SK-N-SH (cell line): ENCODE results near the gene COL5A1. TPM values are rescaled to one million over a fixed set of nuclear protein-coding genes. Genes with fewer than 3 reads are reported as not detected.

Experiments used
- CTCF ChIA-PET: fragments of 300-600, 350-600 bp; formaldehyde crosslinking; extraction: SDS; loops from one replicate; lab custom pipeline; 2021; lab: Yijun Ruan, JAX
- POLR2A ChIA-PET: fragments of 350-600 bp; sonication (Branson Sonifier 250); formaldehyde crosslinking; extraction: SDS; loops from one replicate; lab custom pipeline; 2020; ENCODE audit warnings: antibody characterized with exemption, inconsistent platforms; lab: Yijun Ruan, JAX
- DNase-seq: peaks from one replicate; pipeline ENCODE4 v3.0.0; 2012
- H2AFZ ChIP-seq: fragments of 200-600 bp; sonication (generic); 2 replicates; pipeline ENCODE4 v1.8.1; 2016; ENCODE audit warnings: antibody characterized with exemption, mild to moderate bottlenecking, low read depth
- H3F3A ChIP-seq: fragments of 200-600 bp; sonication (generic); replicated peaks from 2 replicates; pipeline ENCODE3; 2016; ENCODE audit warnings: antibody characterized with exemption, mild to moderate bottlenecking; ENCODE audit not compliant: insufficient read depth
- H3K27ac ChIP-seq, 2 experiments: fragments of 200-500 bp in 1 of 2; fragments of 200-600 bp in 1 of 2; sonication (Bioruptor generic) in 1 of 2; sonication (generic), shearing (Covaris generic) in 1 of 2; 2 replicates each; pipeline versions ENCODE4 v1.5.1 to v1.6.1; 2014 to 2016; ENCODE audit warnings: low read depth in 2 of 2, inconsistent platforms in 1 of 2, low read length in 1 of 2, mild to moderate bottlenecking in 1 of 2, mixed read lengths in 1 of 2
- H3K27me3 ChIP-seq: fragments of 200-600 bp; sonication (generic), shearing (Covaris generic); 2 replicates; pipeline ENCODE4 v1.6.1; 2016; ENCODE audit warnings: mixed run types; ENCODE audit not compliant: insufficient read depth
- H3K36me3 ChIP-seq, 2 experiments: fragments of 200-500 bp in 1 of 2; fragments of 200-600 bp in 1 of 2; sonication (Bioruptor generic) in 1 of 2; sonication (generic) in 1 of 2; replicated peaks in 1 of 2; 2 replicates each; pipeline versions ENCODE3 to v1.5.1; 2014 to 2016; ENCODE audit warnings: low read length in 1 of 2, mild to moderate bottlenecking in 1 of 2; ENCODE audit not compliant: insufficient read depth in 2 of 2, control insufficient read depth in 1 of 2
- H3K4me1 ChIP-seq, 2 experiments: fragments of 200-500 bp in 1 of 2; fragments of 200-600 bp in 1 of 2; sonication (Bioruptor generic) in 1 of 2; sonication (generic), shearing (Covaris generic) in 1 of 2; 2 replicates each; pipeline versions ENCODE4 v1.5.1 to v1.6.1; 2014 to 2016; ENCODE audit warnings: low read depth in 1 of 2, low read length in 1 of 2, mixed run types in 1 of 2; ENCODE audit not compliant: insufficient read depth in 2 of 2, control insufficient read depth in 1 of 2
- H3K4me2 ChIP-seq: fragments of 200-600 bp; sonication (generic), shearing (Covaris generic); 2 replicates; pipeline ENCODE4 v1.6.1; 2017; ENCODE audit warnings: mixed run types
- H3K4me3 ChIP-seq, 2 experiments: fragments of 200-500 bp in 1 of 2; fragments of 200-600 bp in 1 of 2; sonication (Bioruptor generic) in 1 of 2; sonication (generic), shearing (Covaris generic) in 1 of 2; 2 replicates each; pipeline versions ENCODE4 v1.5.1 to v1.8.1; 2014 to 2016; ENCODE audit warnings: low read depth in 2 of 2, inconsistent platforms in 1 of 2, low read length in 1 of 2, mild to moderate bottlenecking in 1 of 2, mixed read lengths in 1 of 2, moderate library complexity in 1 of 2
- H3K79me2 ChIP-seq: fragments of 200-600 bp; sonication (generic); 2 replicates; pipeline ENCODE4 v1.8.1; 2017; ENCODE audit warnings: mild to moderate bottlenecking; ENCODE audit not compliant: insufficient read depth
- H3K9ac ChIP-seq: fragments of 200-600 bp; sonication (generic); 2 replicates; pipeline ENCODE4 v1.6.1; 2017; ENCODE audit warnings: mixed run types
- H3K9me2 ChIP-seq: fragments of 200-600 bp; sonication (generic); 2 replicates; pipeline ENCODE4 v1.6.1; 2017; ENCODE audit warnings: mixed run types
- H3K9me3 ChIP-seq: fragments of 200-600 bp; sonication (generic); 2 replicates; pipeline ENCODE4 v1.6.1; 2017; ENCODE audit warnings: mixed run types, mild to moderate bottlenecking, moderate library complexity
- H4K20me1 ChIP-seq: fragments of 200-600 bp; sonication (generic); 2 replicates; pipeline ENCODE4 v1.6.1; 2017; ENCODE audit warnings: mild to moderate bottlenecking, mixed run types; ENCODE audit not compliant: insufficient read depth
- CHD2 ChIP-seq: fragments of 150-350 bp; IDR thresholded peaks from 2 replicates; pipeline ENCODE4 v1.6.1; 2018; ENCODE audit warnings: low read length; ENCODE audit not compliant: partially characterized antibody
- ELF1 ChIP-seq: IDR thresholded peaks from 2 replicates; pipeline ENCODE4 v1.4.0; 2012
- EZH2phosphoT487 ChIP-seq: fragments of 200-600 bp; sonication (generic); IDR thresholded peaks from 2 replicates; pipeline ENCODE4 v1.6.1; 2017; ENCODE audit warnings: low read depth, mixed run types, mild to moderate bottlenecking, antibody characterized with exemption, moderate library complexity, borderline replicate concordance
- FOXJ3 ChIP-seq: sonication (generic); formaldehyde crosslinking; IDR thresholded peaks from 2 replicates; pipeline ENCODE4 v1.5.1; 2020; ENCODE audit warnings: mild to moderate bottlenecking, missing genetic modification reagents
- FOXM1 ChIP-seq: IDR thresholded peaks from 2 replicates; pipeline ENCODE4 v1.4.0; 2012; ENCODE audit warnings: low read depth, mild to moderate bottlenecking
- GATA2 ChIP-seq: sonication (generic); formaldehyde crosslinking; IDR thresholded peaks from 2 replicates; pipeline ENCODE4 v1.5.0; 2020; ENCODE audit warnings: mild to moderate bottlenecking, missing genetic modification reagents
- NRF1 ChIP-seq: IDR thresholded peaks from 2 replicates; pipeline ENCODE4 v1.6.1; 2012; ENCODE audit warnings: low read depth, mild to moderate bottlenecking, low read length
- POLR2AphosphoS5 ChIP-seq: IDR thresholded peaks from 2 replicates; pipeline ENCODE4 v1.6.1; 2012; ENCODE audit warnings: low read depth, low read length
- RAD21 ChIP-seq: IDR thresholded peaks from 2 replicates; pipeline ENCODE4 v1.6.1; 2012; ENCODE audit warnings: mild to moderate bottlenecking, low read length
- RCOR1 ChIP-seq: fragments of 150-350 bp; IDR thresholded peaks from 2 replicates; pipeline ENCODE4 v1.6.1; 2017; ENCODE audit warnings: antibody characterized with exemption, low read length
- SIN3A ChIP-seq: IDR thresholded peaks from 2 replicates; pipeline ENCODE4 v1.6.1; 2012; ENCODE audit warnings: low read depth, mild to moderate bottlenecking, low read length, moderate library complexity, borderline replicate concordance
- SMC3 ChIP-seq: IDR thresholded peaks from 2 replicates; pipeline ENCODE4 v1.6.1; 2012; ENCODE audit warnings: low read depth, low read length, improper control_type of control experiment
- TAF1 ChIP-seq: IDR thresholded peaks from 2 replicates; pipeline ENCODE4 v1.6.1; 2012; ENCODE audit warnings: low read depth, mild to moderate bottlenecking, low read length, moderate library complexity, borderline replicate concordance
- TCF12 ChIP-seq: IDR thresholded peaks from 2 replicates; pipeline ENCODE4 v1.4.0; 2012
- TEAD4 ChIP-seq: IDR thresholded peaks from 2 replicates; pipeline ENCODE4 v1.4.0; 2012; ENCODE audit warnings: mild to moderate bottlenecking, borderline replicate concordance; ENCODE audit not compliant: insufficient read depth
- YY1 ChIP-seq: IDR thresholded peaks from 2 replicates; pipeline ENCODE4 v1.4.0; 2012; ENCODE audit warnings: low read depth, mild to moderate bottlenecking
- WGBS: methylation state at CpG from one replicate; pipeline ENCODE4 v1.1.6; 2017; ENCODE audit warnings: low lambda C conversion rate; 5-methylcytosine and 5-hydroxymethylcytosine counted together
- polyA plus RNA-seq, 3 experiments: library from polyadenylated mRNA; depleted of rRNA; stranded (reverse); fragments of >200 nt; gene quantifications; 2 replicates each; pipeline ENCODE4 v1.2.3, GENCODE V29; 2012
- TF ChIP-seq, protein P1 (sequence below): fragments of 150-350 bp; IDR thresholded peaks from 2 replicates; pipeline ENCODE4 v1.6.1; 2017; ENCODE audit warnings: antibody characterized with exemption, low read length, low read depth, borderline replicate concordance
- TF ChIP-seq, protein P2 (sequence below): IDR thresholded peaks from 2 replicates; pipeline ENCODE4 v1.4.0; 2012; ENCODE audit warnings: low read depth
- TF ChIP-seq, protein P3 (sequence below): fragments of 200-600 bp; sonication (generic); IDR thresholded peaks from 2 replicates; pipeline ENCODE4 v1.6.1; 2017; ENCODE audit warnings: antibody characterized with exemption, mild to moderate bottlenecking, moderate library complexity
- TF ChIP-seq, protein P4 (sequence below): IDR thresholded peaks from 2 replicates; pipeline ENCODE4 v1.6.1; 2012; ENCODE audit warnings: mild to moderate bottlenecking, low read depth, low read length, moderate library complexity
- TF ChIP-seq, protein P5 (sequence below): IDR thresholded peaks from 2 replicates; pipeline ENCODE4 v1.4.0; 2012; ENCODE audit warnings: low read depth, borderline replicate concordance

The COL5A1 gene
- polyA plus RNA-seq, 1 of the 3 experiments (the other 2 are of a cell fraction) = 73.8 TPM

DNA sequence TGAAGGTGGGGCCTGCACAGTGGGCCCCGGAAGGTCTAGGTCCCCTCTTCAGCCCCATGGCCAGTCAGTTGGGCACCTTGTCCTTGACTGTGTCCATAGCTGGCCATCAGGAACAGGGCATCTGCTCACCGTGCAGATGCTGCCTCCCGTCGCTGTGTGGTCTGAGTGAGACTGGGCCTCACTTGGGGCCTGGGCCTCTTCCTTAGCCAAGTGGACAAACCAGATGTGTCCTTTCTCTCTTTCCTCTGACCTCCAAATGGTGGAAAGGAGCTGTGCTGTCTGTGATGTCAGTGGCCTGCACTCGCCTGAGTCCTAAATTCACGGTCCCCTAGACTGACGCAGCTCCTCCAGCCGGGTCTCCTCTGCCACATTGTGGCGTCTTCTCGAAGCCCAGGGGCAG is 114.5 kb downstream of the COL5A1 start:
- no peak overlapping the region for H2AFZ ChIP-seq
- H3K9ac ChIP-seq = no peak overlapping the region
- H3F3A ChIP-seq = peaks cover 65% of the 10 kb centered on the region
- ChIA-PET CTCF (no interaction called here), POLR2A (no interaction called here)
- peaks cover 27 to 32% of the 10 kb centered on the region in 2 experiments for H3K36me3 ChIP-seq
- H3K4me3 ChIP-seq = no peak overlapping the region
- TF ChIP-seq FOXM1 (no peak), ELF1 (no peak), RAD21 (no peak), NRF1 (no peak), SMC3 (no peak), GATA2 (no peak), TCF12 (no peak), FOXJ3 (CRISPR knock-in tag) (no peak), CHD2 (no peak), RCOR1 (no peak), TEAD4 (no peak), SIN3A (no peak), YY1 (no peak)
- TF ChIP-seq, protein P1, sequence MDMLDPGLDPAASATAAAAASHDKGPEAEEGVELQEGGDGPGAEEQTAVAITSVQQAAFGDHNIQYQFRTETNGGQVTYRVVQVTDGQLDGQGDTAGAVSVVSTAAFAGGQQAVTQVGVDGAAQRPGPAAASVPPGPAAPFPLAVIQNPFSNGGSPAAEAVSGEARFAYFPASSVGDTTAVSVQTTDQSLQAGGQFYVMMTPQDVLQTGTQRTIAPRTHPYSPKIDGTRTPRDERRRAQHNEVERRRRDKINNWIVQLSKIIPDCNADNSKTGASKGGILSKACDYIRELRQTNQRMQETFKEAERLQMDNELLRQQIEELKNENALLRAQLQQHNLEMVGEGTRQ = no peak
- TF ChIP-seq, protein P2, sequence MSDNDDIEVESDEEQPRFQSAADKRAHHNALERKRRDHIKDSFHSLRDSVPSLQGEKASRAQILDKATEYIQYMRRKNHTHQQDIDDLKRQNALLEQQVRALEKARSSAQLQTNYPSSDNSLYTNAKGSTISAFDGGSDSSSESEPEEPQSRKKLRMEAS = no peak
- TF ChIP-seq, protein P3, sequence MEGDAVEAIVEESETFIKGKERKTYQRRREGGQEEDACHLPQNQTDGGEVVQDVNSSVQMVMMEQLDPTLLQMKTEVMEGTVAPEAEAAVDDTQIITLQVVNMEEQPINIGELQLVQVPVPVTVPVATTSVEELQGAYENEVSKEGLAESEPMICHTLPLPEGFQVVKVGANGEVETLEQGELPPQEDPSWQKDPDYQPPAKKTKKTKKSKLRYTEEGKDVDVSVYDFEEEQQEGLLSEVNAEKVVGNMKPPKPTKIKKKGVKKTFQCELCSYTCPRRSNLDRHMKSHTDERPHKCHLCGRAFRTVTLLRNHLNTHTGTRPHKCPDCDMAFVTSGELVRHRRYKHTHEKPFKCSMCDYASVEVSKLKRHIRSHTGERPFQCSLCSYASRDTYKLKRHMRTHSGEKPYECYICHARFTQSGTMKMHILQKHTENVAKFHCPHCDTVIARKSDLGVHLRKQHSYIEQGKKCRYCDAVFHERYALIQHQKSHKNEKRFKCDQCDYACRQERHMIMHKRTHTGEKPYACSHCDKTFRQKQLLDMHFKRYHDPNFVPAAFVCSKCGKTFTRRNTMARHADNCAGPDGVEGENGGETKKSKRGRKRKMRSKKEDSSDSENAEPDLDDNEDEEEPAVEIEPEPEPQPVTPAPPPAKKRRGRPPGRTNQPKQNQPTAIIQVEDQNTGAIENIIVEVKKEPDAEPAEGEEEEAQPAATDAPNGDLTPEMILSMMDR = no peak
- H3K9me2 ChIP-seq = no peaks in the 10 kb centered on the region
- no peaks in the 10 kb centered on the region for H3K4me1 ChIP-seq
- 100% methylated on average over 5 of the region's 10 CpGs for WGBS
- no peak for DNase-seq
- H4K20me1 ChIP-seq = peaks cover 68% of the 10 kb centered on the region
- no peaks in the 10 kb centered on the region for H3K9me3 ChIP-seq
- no peaks in the 10 kb centered on the region for H3K27me3 ChIP-seq
- no peak overlapping the region for H3K27ac ChIP-seq
- H3K4me2 ChIP-seq = no peak overlapping the region
- H3K79me2 ChIP-seq = peaks cover 32% of the 10 kb centered on the region; the same call in 1 of the 2 replicates

DNA sequence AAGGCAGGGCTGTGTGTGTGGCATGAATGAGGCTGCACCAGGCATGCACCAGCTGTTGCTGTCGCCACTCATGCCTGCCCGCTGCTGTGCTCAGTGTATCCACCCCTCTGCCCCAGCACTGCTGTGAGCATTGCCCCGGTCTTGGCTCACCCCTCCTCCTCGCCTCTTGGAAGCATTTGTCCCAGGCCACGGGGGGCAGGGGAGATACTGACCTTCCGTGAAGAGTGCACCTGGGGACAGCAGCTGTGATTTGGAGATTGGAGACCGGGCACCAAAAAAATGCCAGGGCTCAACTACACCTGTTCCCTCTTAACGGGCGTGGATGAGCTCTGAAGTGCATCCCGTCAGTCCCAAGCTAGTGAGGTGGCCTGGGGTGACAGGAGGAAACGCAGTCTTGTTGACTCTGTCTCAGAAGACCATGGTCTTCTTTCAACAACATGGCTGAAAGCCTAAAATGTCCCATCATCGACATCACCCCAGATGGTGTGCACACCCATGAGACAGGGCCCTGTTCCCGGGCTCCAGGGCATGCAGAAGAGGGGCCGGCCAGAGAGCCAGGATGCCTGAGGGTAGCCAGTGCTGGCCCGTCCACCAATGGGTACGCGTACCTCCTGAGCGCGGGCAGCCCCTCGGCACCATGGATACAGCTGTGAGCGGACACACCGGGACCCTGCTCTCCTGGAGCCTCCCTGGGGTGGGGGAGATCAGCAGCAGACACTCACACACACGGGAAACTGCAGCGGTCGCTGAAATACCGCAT is 115.8 kb downstream of the COL5A1 start:
- H3K9me2 ChIP-seq = no peaks in the 10 kb centered on the region
- ChIA-PET POLR2A (no interaction called here), CTCF (interaction anchor here (0.9 kb wide), 1 partner anchor 18 kb away, joined by 3 read pairs; no protein-coding TSS in a partner anchor)
- H3K27me3 ChIP-seq = no peaks in the 10 kb centered on the region
- H2AFZ ChIP-seq = no peak overlapping the region
- peaks cover 71% of the 10 kb centered on the region for H4K20me1 ChIP-seq
- H3K4me2 ChIP-seq = no peak overlapping the region
- H3K9me3 ChIP-seq = no peaks in the 10 kb centered on the region
- WGBS = 91% methylated on average over 19 of the region's 26 CpGs
- no peak overlapping the region for H3K27ac ChIP-seq
- no peaks in the 10 kb centered on the region for H3K4me1 ChIP-seq
- peaks cover 31% of the 10 kb centered on the region; the same call in 1 of the 2 replicates for H3K79me2 ChIP-seq
- no peak overlapping the region for H3K4me3 ChIP-seq
- peaks cover 71% of the 10 kb centered on the region for H3F3A ChIP-seq
- peaks cover 32 to 35% of the 10 kb centered on the region in 2 experiments for H3K36me3 ChIP-seq
- DNase-seq = no peak
- TF ChIP-seq EZH2phosphoT487 = no peak
- TF ChIP-seq TAF1 = no peak
- TF ChIP-seq, protein P4, sequence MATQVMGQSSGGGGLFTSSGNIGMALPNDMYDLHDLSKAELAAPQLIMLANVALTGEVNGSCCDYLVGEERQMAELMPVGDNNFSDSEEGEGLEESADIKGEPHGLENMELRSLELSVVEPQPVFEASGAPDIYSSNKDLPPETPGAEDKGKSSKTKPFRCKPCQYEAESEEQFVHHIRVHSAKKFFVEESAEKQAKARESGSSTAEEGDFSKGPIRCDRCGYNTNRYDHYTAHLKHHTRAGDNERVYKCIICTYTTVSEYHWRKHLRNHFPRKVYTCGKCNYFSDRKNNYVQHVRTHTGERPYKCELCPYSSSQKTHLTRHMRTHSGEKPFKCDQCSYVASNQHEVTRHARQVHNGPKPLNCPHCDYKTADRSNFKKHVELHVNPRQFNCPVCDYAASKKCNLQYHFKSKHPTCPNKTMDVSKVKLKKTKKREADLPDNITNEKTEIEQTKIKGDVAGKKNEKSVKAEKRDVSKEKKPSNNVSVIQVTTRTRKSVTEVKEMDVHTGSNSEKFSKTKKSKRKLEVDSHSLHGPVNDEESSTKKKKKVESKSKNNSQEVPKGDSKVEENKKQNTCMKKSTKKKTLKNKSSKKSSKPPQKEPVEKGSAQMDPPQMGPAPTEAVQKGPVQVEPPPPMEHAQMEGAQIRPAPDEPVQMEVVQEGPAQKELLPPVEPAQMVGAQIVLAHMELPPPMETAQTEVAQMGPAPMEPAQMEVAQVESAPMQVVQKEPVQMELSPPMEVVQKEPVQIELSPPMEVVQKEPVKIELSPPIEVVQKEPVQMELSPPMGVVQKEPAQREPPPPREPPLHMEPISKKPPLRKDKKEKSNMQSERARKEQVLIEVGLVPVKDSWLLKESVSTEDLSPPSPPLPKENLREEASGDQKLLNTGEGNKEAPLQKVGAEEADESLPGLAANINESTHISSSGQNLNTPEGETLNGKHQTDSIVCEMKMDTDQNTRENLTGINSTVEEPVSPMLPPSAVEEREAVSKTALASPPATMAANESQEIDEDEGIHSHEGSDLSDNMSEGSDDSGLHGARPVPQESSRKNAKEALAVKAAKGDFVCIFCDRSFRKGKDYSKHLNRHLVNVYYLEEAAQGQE = no peak
- no peak for TF ChIP-seq SMC3
- no peak for TF ChIP-seq RAD21
- TF ChIP-seq, protein P5, sequence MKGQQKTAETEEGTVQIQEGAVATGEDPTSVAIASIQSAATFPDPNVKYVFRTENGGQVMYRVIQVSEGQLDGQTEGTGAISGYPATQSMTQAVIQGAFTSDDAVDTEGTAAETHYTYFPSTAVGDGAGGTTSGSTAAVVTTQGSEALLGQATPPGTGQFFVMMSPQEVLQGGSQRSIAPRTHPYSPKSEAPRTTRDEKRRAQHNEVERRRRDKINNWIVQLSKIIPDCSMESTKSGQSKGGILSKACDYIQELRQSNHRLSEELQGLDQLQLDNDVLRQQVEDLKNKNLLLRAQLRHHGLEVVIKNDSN = no peak
- no peak for TF ChIP-seq POLR2AphosphoS5
- TF ChIP-seq TEAD4 = no peak
- no peak for TF ChIP-seq SIN3A
- no peak overlapping the region for H3K9ac ChIP-seq
